AG04450 (cell line): ENCODE measurements around the gene GBX1. TPM values are rescaled to one million over a fixed set of nuclear protein-coding genes. Genes with fewer than 3 reads are reported as not detected.

Source experiments
- CTCF ChIA-PET: fragments of 300-600, 350-600 bp; formaldehyde crosslinking; extraction: SDS; loops from one replicate; lab custom pipeline; 2022; ENCODE audit warnings: antibody characterized with exemption, inconsistent platforms; lab: Charles Lee
- POLR2A ChIA-PET: fragments of 350-600 bp; formaldehyde crosslinking; extraction: SDS; loops from one replicate; lab custom pipeline; 2021; ENCODE audit warnings: antibody characterized with exemption, inconsistent platforms; lab: Yijun Ruan, JAX
- DNase-seq: peaks from one replicate; pipeline ENCODE4 v3.0.0-alpha.2; 2011; ENCODE audit warnings: low read depth, low spot score
- H3K27ac ChIP-seq: one replicate; pipeline ENCODE4 v1.5.1; 2012; ENCODE audit warnings: low read depth, low read length, control low read depth
- H3K27me3 ChIP-seq: one replicate; pipeline ENCODE4 v1.6.0; 2012; ENCODE audit warnings: low read length; ENCODE audit not compliant: control insufficient read depth, insufficient read depth
- H3K4me3 ChIP-seq: 2 replicates; pipeline ENCODE4 v1.5.1; 2011; ENCODE audit warnings: mild to moderate bottlenecking, low read depth, low read length, control low read depth
- H3K9me3 ChIP-seq: 2 replicates; pipeline ENCODE4 v1.5.1; 2012; ENCODE audit warnings: low read length; ENCODE audit not compliant: control insufficient read depth, insufficient read depth
- CTCF ChIP-seq: IDR thresholded peaks from 2 replicates; pipeline ENCODE4 v1.5.1; 2011; ENCODE audit warnings: low read depth, low read length, control low read depth, inconsistent platforms
- polyA plus RNA-seq: library from polyadenylated mRNA; depleted of rRNA; stranded (reverse); fragments of >200 nt; gene quantifications from 2 replicates; pipeline ENCODE4 v1.2.3, GENCODE V29; 2011

GBX1 gene
- polyA plus RNA-seq, 1 experiment, result not detected

GRCh38 chr7:151142686-151143040 is 24.8 kb downstream of the GBX1 start:
- Histone ChIP-seq H3K9me3 (no peaks in the 10 kb centered on the region), H3K27me3 (no peaks in the 10 kb centered on the region), H3K27ac (no peak overlapping the region), H3K4me3 (no peak overlapping the region)
- TF ChIP-seq CTCF, result no peak
- ChIA-PET CTCF (no interaction called here), POLR2A (interaction anchor here (0.9 kb wide), 1 partner anchor 13 kb away, joined by 3 read pairs; no protein-coding TSS in a partner anchor)
- no peak for DNase-seq

- Histone ChIP-seq H3K27me3 (no peaks in the 10 kb centered on the region), H3K9me3 (no peaks in the 10 kb centered on the region), H3K4me3 (no peak overlapping the region), H3K27ac (no peak overlapping the region)
- ChIA-PET CTCF (interaction anchor here (0.7 to 1.2 kb wide), 3 partner anchors 18 to 178 kb away, joined by 4 to 6 read pairs (median 6); no protein-coding TSS in a partner anchor), POLR2A (interaction anchor here (0.9 kb wide), 1 partner anchor 124 kb away, joined by 3 read pairs; no protein-coding TSS in a partner anchor)
- TF ChIP-seq CTCF, result no peak
- no peak for DNase-seq
Measured at GRCh38 chr7:151141855-151142685, 25.4 kb downstream of the GBX1 start.

GRCh38 chr7:151141311-151141854 is 26.1 kb downstream of the GBX1 start:
- Histone ChIP-seq H3K27ac (no peak overlapping the region), H3K9me3 (no peaks in the 10 kb centered on the region), H3K4me3 (no peak overlapping the region), H3K27me3 (no peaks in the 10 kb centered on the region)
- no peak for TF ChIP-seq CTCF
- no peak for DNase-seq
- ChIA-PET CTCF (interaction anchor here (0.7 to 1.2 kb wide), 3 partner anchors 17 to 178 kb away, joined by 4 to 6 read pairs (median 6); no protein-coding TSS in a partner anchor), POLR2A (interaction anchor here (0.9 kb wide), 1 partner anchor 123 kb away, joined by 3 read pairs; no protein-coding TSS in a partner anchor)

- Histone ChIP-seq H3K27me3 (no peaks in the 10 kb centered on the region), H3K4me3 (no peak overlapping the region), H3K9me3 (no peaks in the 10 kb centered on the region), H3K27ac (no peak overlapping the region)
- CTCF ChIA-PET, result interaction anchor here (1.2 kb wide), 1 partner anchor 17 kb away, joined by 6 read pairs; no protein-coding TSS in a partner anchor
- TF ChIP-seq CTCF, result no peak
- POLR2A ChIA-PET, result interaction anchor here (0.9 kb wide), 1 partner anchor 122 kb away, joined by 3 read pairs; no protein-coding TSS in a partner anchor
- DNase-seq, result no peak
Measured at GRCh38 chr7:151140826-151141225, 26.7 kb downstream of the GBX1 start.
